Caco-2 (cell line): ENCODE data around the gene MEFV. TPM values are rescaled to one million over a fixed set of nuclear protein-coding genes. Genes with fewer than 3 reads are reported as not detected.
"Not testable (repeated sequence)": the region's sequence is repeated elsewhere in the genome, so short reads cannot be mapped to it uniquely, and the experiment has no call there.

Experiments used
- BruUV-seq: library from RNA; stranded (reverse); fragments of 400-500 nt; replicated peaks from 2 replicates; lab custom pipeline; 2021; lab: Mats Ljungman, UMichigan
- CTCF ChIA-PET: fragments of 300-600 bp; sonication (Branson Sonifier 250); formaldehyde crosslinking; loops from one replicate; lab custom pipeline; 2022; ENCODE audit warnings: antibody characterized with exemption; lab: Charles Lee
- POLR2A ChIA-PET: fragments of 300-600 bp; sonication (Branson Sonifier 250); formaldehyde crosslinking; loops from one replicate; lab custom pipeline; 2022; ENCODE audit warnings: antibody characterized with exemption; lab: Charles Lee
- DNase-seq, 2 experiments: peaks; one replicate each; pipeline versions ENCODE4 v3.0.0 to v3.0.0-alpha.2; 2020 to 2022
- H3K27me3 ChIP-seq: replicated peaks from 2 replicates; pipeline ENCODE4 v1.6.0; 2011; ENCODE audit warnings: low read length; ENCODE audit not compliant: control insufficient read depth, insufficient read depth
- H3K36me3 ChIP-seq: 2 replicates; pipeline ENCODE4 v1.5.1; 2011; ENCODE audit warnings: low read length; ENCODE audit not compliant: control insufficient read depth, insufficient read depth
- H3K4me1 ChIP-seq: fragments of 250-450 bp; sonication (Bioruptor Pico); 2 replicates; pipeline ENCODE4 v1.5.1; 2020; ENCODE audit warnings: mild to moderate bottlenecking
- H3K4me3 ChIP-seq: 2 replicates; pipeline ENCODE4 v1.5.1; 2011; ENCODE audit warnings: low read depth, mild to moderate bottlenecking, control low read depth, low read length
- H3K9me3 ChIP-seq: fragments of 250-450 bp; sonication (Bioruptor Pico); 2 replicates; pipeline ENCODE4 v1.5.1; 2020; ENCODE audit warnings: mild to moderate bottlenecking, moderate library complexity
- H3K27ac Mint-ChIP-seq: one replicate; pipeline ENCODE4 v1.8.0; 2022; ENCODE audit warnings: mixed read lengths; ENCODE audit not compliant: unreplicated experiment
- H3K27me3 Mint-ChIP-seq: one replicate; pipeline ENCODE4 v1.8.0; 2022; ENCODE audit warnings: mixed read lengths; ENCODE audit not compliant: insufficient read depth, unreplicated experiment
- H3K36me3 Mint-ChIP-seq: one replicate; pipeline ENCODE4 v1.8.0; 2022; ENCODE audit warnings: mild to moderate bottlenecking, mixed read lengths; ENCODE audit not compliant: insufficient read depth, unreplicated experiment
- H3K4me1 Mint-ChIP-seq: one replicate; pipeline ENCODE4 v1.8.0; 2022; ENCODE audit warnings: low read depth, mixed read lengths; ENCODE audit not compliant: unreplicated experiment
- H3K4me3 Mint-ChIP-seq: one replicate; pipeline ENCODE4 v1.8.0; 2022; ENCODE audit warnings: mild to moderate bottlenecking, moderate library complexity, mixed read lengths; ENCODE audit not compliant: unreplicated experiment
- H3K9me3 Mint-ChIP-seq: one replicate; pipeline ENCODE4 v1.8.0; 2022; ENCODE audit warnings: mixed read lengths; ENCODE audit not compliant: unreplicated experiment
- intact Hi-C: fragments of 100-400 bp; cut with micrococcal nuclease; formaldehyde crosslinking; loops from one replicate; pipeline ENCODE4 v1.10.0; 2022; ENCODE audit not compliant: unreplicated experiment
- total RNA-seq: library from RNA; stranded (reverse); gene quantifications from 2 replicates; pipeline ENCODE4 v1.2.3, GENCODE V29; 2022
- TF ChIP-seq, protein P1 (sequence below), 2 experiments: fragments of 200-600 bp in 1 of 2; IDR thresholded peaks; 1 replicate in 1 of 2; 2 replicates in 1 of 2; pipeline versions ENCODE4 v1.5.1 to v1.8.0; 2011 to 2022; ENCODE audit warnings: antibody characterized with exemption in 1 of 2, control low read depth in 1 of 2, inconsistent platforms in 1 of 2, low read depth in 1 of 2, low read length in 1 of 2, mild to moderate bottlenecking in 1 of 2, moderate library complexity in 1 of 2; ENCODE audit not compliant: insufficient read depth in 1 of 2, severe bottlenecking in 1 of 2, unreplicated experiment in 1 of 2

MEFV gene
- total RNA-seq, 1 experiment from 2014 or later = not detected

DNA sequence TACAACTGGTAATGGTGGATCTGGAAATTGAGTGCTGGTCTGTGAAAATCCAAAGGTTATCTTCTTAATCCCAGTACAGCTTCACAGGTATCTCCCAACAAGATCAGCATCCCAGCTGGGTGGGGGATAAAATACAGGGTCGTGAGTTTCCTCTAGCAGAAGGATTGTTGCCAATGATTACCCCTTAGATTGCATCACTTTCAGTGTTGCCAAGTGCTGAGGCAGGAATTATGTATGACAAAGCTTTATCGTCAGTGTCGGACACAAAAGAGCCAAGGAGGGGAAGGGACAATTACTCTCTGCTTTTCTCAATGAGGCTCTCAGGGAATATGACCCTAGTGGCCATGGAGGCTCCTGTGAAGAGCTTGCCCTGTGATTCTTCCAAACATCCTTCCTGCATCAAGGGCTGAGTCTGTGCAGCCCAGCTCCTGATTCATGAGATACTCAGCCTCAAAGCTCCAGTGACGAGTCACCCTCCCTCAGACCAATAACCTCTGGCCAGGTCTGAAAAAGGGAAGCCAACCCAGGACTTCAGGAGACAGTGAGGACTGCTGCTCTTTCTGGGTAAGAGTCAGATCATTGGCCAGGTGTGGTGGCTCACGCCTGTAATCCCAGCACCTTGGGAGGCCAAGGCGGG lies 53.4 kb downstream of the MEFV start:
- no TSS peak for BruUV-seq
- Mint-ChIP-seq H3K4me3 (no peak overlapping the region), H3K27me3 (no peaks in the 10 kb centered on the region)

DNA sequence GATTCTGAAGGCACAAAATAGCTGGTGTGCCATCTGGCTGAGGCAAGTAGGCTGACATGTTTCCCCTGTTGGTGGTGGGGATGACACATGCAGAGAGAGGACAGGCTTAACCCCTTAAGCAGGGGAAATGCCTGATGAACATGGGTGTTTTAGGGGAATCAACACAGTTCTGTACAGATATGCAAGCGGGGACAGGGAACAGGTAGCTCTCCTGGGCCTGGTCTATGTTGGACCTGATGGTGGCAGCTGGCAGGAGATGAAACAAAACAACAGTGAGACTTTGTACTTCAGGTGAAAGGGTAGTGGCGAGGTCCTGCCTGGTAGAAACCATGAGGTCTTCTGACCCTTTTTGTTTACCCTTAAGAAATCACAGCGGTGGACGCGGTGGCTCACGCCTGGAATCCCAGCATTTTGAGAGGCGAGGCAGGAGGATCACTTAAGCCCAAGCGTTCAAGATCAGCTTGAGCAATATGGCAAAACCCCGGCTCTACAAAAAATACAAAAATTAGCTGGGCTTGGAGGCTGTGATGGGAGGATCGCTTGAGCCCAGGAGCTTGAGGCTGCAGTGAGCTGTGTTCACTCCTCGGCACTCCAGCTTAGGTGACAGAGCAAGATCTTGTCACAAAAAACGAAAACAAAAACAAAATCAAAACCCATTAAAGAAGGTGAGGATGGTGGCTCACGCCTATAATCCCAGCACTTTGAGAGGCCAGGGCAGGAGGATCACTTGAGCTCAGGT lies 57.9 kb downstream of the MEFV start:
- BruUV-seq = no TSS peak
- DNase-seq = no peak
- Histone ChIP-seq H3K4me1 (no peaks in the 10 kb centered on the region), H3K4me3 (no peak overlapping the region), H3K36me3 (no peaks in the 10 kb centered on the region), H3K9me3 (no peaks in the 10 kb centered on the region), H3K27me3 (no peaks in the 10 kb centered on the region)
- Mint-ChIP-seq H3K4me3 (no peak overlapping the region), H3K9me3 (no peaks in the 10 kb centered on the region), H3K36me3 (no peaks in the 10 kb centered on the region), H3K27ac (no peak overlapping the region), H3K27me3 (peaks cover 3% of the 10 kb centered on the region), H3K4me1 (no peaks in the 10 kb centered on the region)
- ChIA-PET CTCF (interaction anchor here (0.9 kb wide), 1 partner anchor 66 kb away, joined by 3 read pairs; no protein-coding TSS in a partner anchor), POLR2A (no interaction called here)
- intact Hi-C loops = no loop called here
- TF ChIP-seq, protein P1, sequence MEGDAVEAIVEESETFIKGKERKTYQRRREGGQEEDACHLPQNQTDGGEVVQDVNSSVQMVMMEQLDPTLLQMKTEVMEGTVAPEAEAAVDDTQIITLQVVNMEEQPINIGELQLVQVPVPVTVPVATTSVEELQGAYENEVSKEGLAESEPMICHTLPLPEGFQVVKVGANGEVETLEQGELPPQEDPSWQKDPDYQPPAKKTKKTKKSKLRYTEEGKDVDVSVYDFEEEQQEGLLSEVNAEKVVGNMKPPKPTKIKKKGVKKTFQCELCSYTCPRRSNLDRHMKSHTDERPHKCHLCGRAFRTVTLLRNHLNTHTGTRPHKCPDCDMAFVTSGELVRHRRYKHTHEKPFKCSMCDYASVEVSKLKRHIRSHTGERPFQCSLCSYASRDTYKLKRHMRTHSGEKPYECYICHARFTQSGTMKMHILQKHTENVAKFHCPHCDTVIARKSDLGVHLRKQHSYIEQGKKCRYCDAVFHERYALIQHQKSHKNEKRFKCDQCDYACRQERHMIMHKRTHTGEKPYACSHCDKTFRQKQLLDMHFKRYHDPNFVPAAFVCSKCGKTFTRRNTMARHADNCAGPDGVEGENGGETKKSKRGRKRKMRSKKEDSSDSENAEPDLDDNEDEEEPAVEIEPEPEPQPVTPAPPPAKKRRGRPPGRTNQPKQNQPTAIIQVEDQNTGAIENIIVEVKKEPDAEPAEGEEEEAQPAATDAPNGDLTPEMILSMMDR (IDR thresholded peaks at IDR 0.05; ENCODE audit: insufficient read depth in 1 of 2, low read depth in 1 of 2, low read length in 1 of 2, severe bottlenecking in 1 of 2, unreplicated experiment in 1 of 2) = no peak

More for the DNA sequence above, 53.4 kb downstream of the MEFV start:
- no peak overlapping the region for H3K4me3 ChIP-seq
- Mint-ChIP-seq H3K4me1 (no peaks in the 10 kb centered on the region), H3K9me3 (no peaks in the 10 kb centered on the region), H3K36me3 (no peaks in the 10 kb centered on the region), H3K27ac (no peak overlapping the region)
- H3K27me3 ChIP-seq = no peaks in the 10 kb centered on the region
- CTCF ChIA-PET = no interaction called here
- TF ChIP-seq, protein P1 (IDR thresholded peaks at IDR 0.05; ENCODE audit: insufficient read depth in 1 of 2, low read depth in 1 of 2, low read length in 1 of 2, severe bottlenecking in 1 of 2, unreplicated experiment in 1 of 2) = no peak
- H3K4me1 ChIP-seq = no peaks in the 10 kb centered on the region
- POLR2A ChIA-PET = no interaction called here
- H3K9me3 ChIP-seq = 0 out of 2 replicates have a peak, but pooled peaks cover 4% of the 10 kb centered on the region
- intact Hi-C loops = no loop called here
- no peaks in the 10 kb centered on the region for H3K36me3 ChIP-seq
- DNase-seq = no peak

DNA sequence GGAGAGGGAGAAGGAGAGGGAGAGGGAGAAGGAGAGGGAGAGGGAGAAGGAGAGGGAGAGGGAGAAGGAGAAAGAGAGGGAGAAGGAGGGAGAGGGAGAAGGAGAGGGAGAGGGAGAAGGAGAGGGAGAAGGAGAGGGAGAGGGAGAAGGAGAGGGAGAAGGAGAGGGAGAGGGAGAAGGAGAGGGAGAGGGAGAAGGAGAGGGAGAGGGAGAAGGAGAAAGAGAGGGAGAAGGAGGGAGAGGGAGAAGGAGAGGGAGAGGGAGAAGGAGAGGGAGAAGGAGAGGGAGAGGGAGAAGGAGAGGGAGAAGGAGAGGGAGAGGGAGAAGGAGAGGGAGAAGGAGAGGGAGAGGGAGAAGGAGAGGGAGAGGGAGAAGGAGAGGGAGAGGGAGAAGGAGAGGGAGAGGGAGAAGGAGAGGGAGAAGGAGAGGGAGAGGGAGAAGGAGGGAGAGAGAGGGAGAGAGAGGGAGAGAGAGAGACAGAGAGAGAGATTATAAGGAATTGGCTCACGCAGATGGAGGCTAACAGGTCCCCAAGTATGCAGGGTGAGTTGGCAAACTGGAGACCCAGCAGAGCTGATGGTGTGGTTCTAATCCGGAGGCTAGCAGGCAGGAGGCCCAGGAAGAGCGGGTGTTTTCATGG lies 58.6 kb downstream of the MEFV start:
- BruUV-seq, H3K4me1 ChIP-seq, H3K4me3 Mint-ChIP-seq, CTCF ChIA-PET, H3K27me3 Mint-ChIP-seq, H3K27ac Mint-ChIP-seq, DNase-seq, POLR2A ChIA-PET, H3K36me3 Mint-ChIP-seq, H3K9me3 ChIP-seq, H3K9me3 Mint-ChIP-seq, H3K4me3 ChIP-seq, intact Hi-C loops, H3K27me3 ChIP-seq, H3K36me3 ChIP-seq, H3K4me1 Mint-ChIP-seq: not testable (repeated sequence)
